H9 (cell line): ENCODE data around the gene NUP210. TPM values are rescaled to one million over a fixed set of nuclear protein-coding genes. Genes with fewer than 3 reads are reported as not detected.

Experiments used
- DNase-seq: peaks from one replicate; pipeline ENCODE4 v3.0.0-alpha.2; 2017
- H2AFZ ChIP-seq: one replicate; pipeline ENCODE4 v1.6.1; 2013; ENCODE audit warnings: mild to moderate bottlenecking, low read length, control low read depth, moderate library complexity
- H2AK5ac ChIP-seq: 2 replicates; pipeline ENCODE4 v1.6.1; 2013; ENCODE audit warnings: low read length, control low read depth, mixed read lengths; ENCODE audit not compliant: insufficient read length
- H2BK120ac ChIP-seq: one replicate; pipeline ENCODE4 v1.6.1; 2013; ENCODE audit warnings: low read depth, mild to moderate bottlenecking, low read length, control low read depth, inconsistent platforms; ENCODE audit not compliant: poor library complexity, severe bottlenecking
- H2BK12ac ChIP-seq: 2 replicates; pipeline ENCODE4 v1.6.1; 2013; ENCODE audit warnings: low read length, control low read depth, mixed read lengths, low read depth; ENCODE audit not compliant: insufficient read length
- H2BK15ac ChIP-seq: 2 replicates; pipeline ENCODE4 v1.6.1; 2013; ENCODE audit warnings: low read depth, low read length, control low read depth
- H2BK20ac ChIP-seq: one replicate; pipeline ENCODE4 v1.6.1; 2013; ENCODE audit warnings: low read depth, mild to moderate bottlenecking, low read length, control low read depth, inconsistent platforms; ENCODE audit not compliant: poor library complexity, severe bottlenecking
- H2BK5ac ChIP-seq: 2 replicates; pipeline ENCODE4 v1.6.1; 2013; ENCODE audit warnings: low read length, control low read depth, mixed read lengths; ENCODE audit not compliant: insufficient read length
- H3K14ac ChIP-seq: 2 replicates; pipeline ENCODE4 v1.6.1; 2013; ENCODE audit warnings: low read length, control low read depth; ENCODE audit not compliant: insufficient read depth
- H3K18ac ChIP-seq: 2 replicates; pipeline ENCODE4 v1.6.1; 2013; ENCODE audit warnings: low read depth, mild to moderate bottlenecking, mixed read lengths, low read length, control low read depth; ENCODE audit not compliant: insufficient read length
- H3K23ac ChIP-seq: 2 replicates; pipeline ENCODE4 v1.6.1; 2013; ENCODE audit warnings: low read length, control low read depth, mixed read lengths, low read depth; ENCODE audit not compliant: insufficient read length
- H3K23me2 ChIP-seq: 2 replicates; pipeline ENCODE4 v1.6.1; 2013; ENCODE audit warnings: low read depth, mild to moderate bottlenecking, mixed read lengths, low read length, control low read depth; ENCODE audit not compliant: insufficient read length, poor library complexity, severe bottlenecking
- H3K27ac ChIP-seq: 2 replicates; pipeline ENCODE4 v1.5.1; 2013; ENCODE audit warnings: low read length, control low read depth, mixed read lengths, low read depth; ENCODE audit not compliant: insufficient read length
- H3K27me3 ChIP-seq: 2 replicates; pipeline ENCODE4 v1.6.1; 2013; ENCODE audit warnings: low read length, control low read depth, inconsistent platforms; ENCODE audit not compliant: insufficient read depth
- H3K4ac ChIP-seq: 2 replicates; pipeline ENCODE4 v1.6.1; 2013; ENCODE audit warnings: low read depth, mild to moderate bottlenecking, control low read depth, inconsistent platforms, low read length, moderate library complexity
- H3K4me1 ChIP-seq: 2 replicates; pipeline ENCODE4 v1.6.1; 2013; ENCODE audit warnings: low read length, control low read depth, inconsistent platforms; ENCODE audit not compliant: insufficient read depth
- H3K4me2 ChIP-seq: 2 replicates; pipeline ENCODE4 v1.6.1; 2013; ENCODE audit warnings: low read length, control low read depth, mixed read lengths; ENCODE audit not compliant: insufficient read length, insufficient read depth
- H3K56ac ChIP-seq: 2 replicates; pipeline ENCODE4 v1.6.1; 2013; ENCODE audit warnings: low read depth, mild to moderate bottlenecking, mixed read lengths, low read length, control low read depth; ENCODE audit not compliant: insufficient read length
- H3K79me1 ChIP-seq: 2 replicates; pipeline ENCODE4 v1.6.1; 2013; ENCODE audit warnings: low read depth, mild to moderate bottlenecking, moderate library complexity, low read length, control low read depth, inconsistent platforms; ENCODE audit not compliant: insufficient read depth, poor library complexity, severe bottlenecking
- H3K79me2 ChIP-seq: 2 replicates; pipeline ENCODE4 v1.6.1; 2013; ENCODE audit warnings: low read length, control low read depth, inconsistent platforms; ENCODE audit not compliant: insufficient read depth
- H3K9ac ChIP-seq: 2 replicates; pipeline ENCODE4 v1.6.1; 2013; ENCODE audit warnings: low read length, control low read depth, mixed read lengths; ENCODE audit not compliant: insufficient read length; ENCODE audit errors: extremely low read depth
- H3K9me3 ChIP-seq: one replicate; pipeline ENCODE4 v1.6.1; 2013; ENCODE audit warnings: low read depth, low read length, inconsistent platforms; ENCODE audit not compliant: control insufficient read depth
- H3T11ph ChIP-seq: one replicate; pipeline ENCODE4 v1.6.1; 2013; ENCODE audit warnings: mild to moderate bottlenecking, low read length, control low read depth, inconsistent platforms
- H4K20me1 ChIP-seq: one replicate; pipeline ENCODE4 v1.6.1; 2013; ENCODE audit not compliant: control insufficient read depth, insufficient read length, insufficient read depth
- H4K5ac ChIP-seq: 2 replicates; pipeline ENCODE4 v1.6.1; 2013; ENCODE audit warnings: low read depth, mild to moderate bottlenecking, mixed read lengths, low read length, control low read depth; ENCODE audit not compliant: insufficient read length
- H4K8ac ChIP-seq: replicated peaks from 2 replicates; pipeline ENCODE4 v1.6.1; 2013; ENCODE audit warnings: low read length, control low read depth, mixed read lengths, low read depth; ENCODE audit not compliant: insufficient read length
- H4K91ac ChIP-seq: 2 replicates; pipeline ENCODE4 v1.6.1; 2013; ENCODE audit warnings: low read depth, mild to moderate bottlenecking, moderate library complexity, mixed read lengths, low read length, control low read depth; ENCODE audit not compliant: insufficient read length
- H3K27ac Mint-ChIP-seq, 3 experiments: 2 replicates in 2 of 3; 3 replicates in 1 of 3; pipeline ENCODE4 v1.8.0; 2020 to 2021; ENCODE audit warnings: mixed read lengths in 3 of 3, mild to moderate bottlenecking in 1 of 3, moderate library complexity in 1 of 3
- H3K27me3 Mint-ChIP-seq: 2 replicates; pipeline ENCODE4 v1.8.0; 2021; ENCODE audit warnings: low read depth, mild to moderate bottlenecking, moderate library complexity, mixed read lengths
- H3K36me3 Mint-ChIP-seq, 3 experiments: 2 replicates in 2 of 3; 3 replicates in 1 of 3; pipeline ENCODE4 v1.8.0; 2020 to 2021; ENCODE audit warnings: low read depth in 3 of 3, mixed read lengths in 3 of 3; ENCODE audit not compliant: insufficient read depth in 1 of 3
- H3K4me1 Mint-ChIP-seq, 2 experiments: 2 replicates each; pipeline ENCODE4 v1.8.0; 2020; ENCODE audit warnings: mixed read lengths in 2 of 2
- H3K4me3 Mint-ChIP-seq, 2 experiments: 2 replicates in 1 of 2; 3 replicates in 1 of 2; pipeline ENCODE4 v1.8.0; 2020 to 2021; ENCODE audit warnings: mild to moderate bottlenecking in 2 of 2, mixed read lengths in 2 of 2, moderate library complexity in 1 of 2
- H3K9me3 Mint-ChIP-seq, 2 experiments: 2 replicates in 1 of 2; 3 replicates in 1 of 2; pipeline ENCODE4 v1.8.0; 2020; ENCODE audit warnings: mild to moderate bottlenecking in 2 of 2, mixed read lengths in 2 of 2, moderate library complexity in 1 of 2
- CTCF ChIP-seq: fragments of 200-600 bp; sonication (generic); conservative IDR thresholded peaks from 3 replicates; pipeline ENCODE4 v1.8.0; 2021; ENCODE audit warnings: antibody characterized with exemption, mild to moderate bottlenecking
- WGBS: extraction: QIAGEN DNeasy Blood & Tissue Kit; methylation state at CpG from one replicate; pipeline ENCODE4 v1.1.7; 2013; ENCODE audit warnings: missing lambda C conversion rate, low lambda C conversion rate, mixed read lengths; ENCODE audit not compliant: insufficient read length; ENCODE audit errors: extremely low coverage; 5-methylcytosine and 5-hydroxymethylcytosine counted together
- total RNA-seq: library from RNA; stranded (reverse); gene quantifications from 2 replicates; pipeline ENCODE4 v1.2.1, GENCODE V29; 2021

The NUP210 gene
- total RNA-seq, 1 experiment from 2014 or later, result 48.8 TPM

GRCh38 chr3:13393427-13394360, 26.4 kb downstream of the NUP210 start:
- H3K14ac ChIP-seq, result no peak overlapping the region
- no peaks in the 10 kb centered on the region for H3K79me1 ChIP-seq
- H3K9me3 Mint-ChIP-seq, result no peaks in the 10 kb centered on the region
- H2BK5ac ChIP-seq, result no peak overlapping the region
- no peak overlapping the region for H2BK12ac ChIP-seq
- H3K18ac ChIP-seq, result no peak overlapping the region
- no peak overlapping the region for H3K23ac ChIP-seq
- H2BK15ac ChIP-seq, result no peak overlapping the region
- no peak overlapping the region for H4K8ac ChIP-seq
- H3K27me3 ChIP-seq, result no peaks in the 10 kb centered on the region
- no peaks in the 10 kb centered on the region for H3K23me2 ChIP-seq
- H2AK5ac ChIP-seq, result no peak overlapping the region
- H2BK20ac ChIP-seq, result no peak overlapping the region
- H3K4me3 Mint-ChIP-seq, result no peak overlapping the region
- no peak overlapping the region for H3K27ac ChIP-seq
- H3T11ph ChIP-seq, result no peak overlapping the region
- H4K20me1 ChIP-seq, result no peaks in the 10 kb centered on the region
- no peak for DNase-seq
- H3K4me1 ChIP-seq, result no peaks in the 10 kb centered on the region
- no peak for TF ChIP-seq CTCF
- H3K27ac Mint-ChIP-seq, result 0 out of 7 replicates have a peak overlapping the region, but pooled peaks of 1 of the 3 experiments have one; percentile 31
- H2BK120ac ChIP-seq, result no peak overlapping the region
- H4K91ac ChIP-seq, result no peak overlapping the region
- WGBS, result no CpG with 5 or more reads among the region's 11 CpGs
- H3K9ac ChIP-seq, result no peak overlapping the region
- H3K27me3 Mint-ChIP-seq, result peaks cover 2% of the 10 kb centered on the region; the same call in 1 of the 2 replicates
- H3K4ac ChIP-seq, result no peak overlapping the region
- no peak overlapping the region for H2AFZ ChIP-seq
- H3K9me3 ChIP-seq, result no peaks in the 10 kb centered on the region
- no peak overlapping the region for H3K56ac ChIP-seq
- H4K5ac ChIP-seq, result no peak overlapping the region
- no peak overlapping the region for H3K4me2 ChIP-seq
- H3K36me3 Mint-ChIP-seq, result peaks cover 22 to 67% (median 38%) of the 10 kb centered on the region in 3 experiments; a peak in 6 of 7 replicates
- no peaks in the 10 kb centered on the region for H3K79me2 ChIP-seq
- H3K4me1 Mint-ChIP-seq, result peaks cover 3 to 11% of the 10 kb centered on the region in 2 experiments; a peak in 3 of 4 replicates
